Subcutaneous adipose tissue (tissue), 4 donors: Measurements from ENCODE around the gene ZNF286A. TPM values are rescaled to one million over a fixed set of nuclear protein-coding genes. Genes with fewer than 3 reads are reported as not detected.

Experiments used
- small RNA-seq: library from RNA; depleted of rRNA; stranded (forward); fragments of <200 nt; gene quantifications from one replicate; pipeline ENCODE3, GENCODE V24; 2016
- total RNA-seq, 4 donors: library from RNA; depleted of rRNA; stranded (reverse); fragments of >200 nt; gene quantifications; one replicate each; pipeline ENCODE4 v1.1.0, GENCODE V29; 2016
- TF ChIP-seq, protein P1 (sequence below): fragments of 450-650 bp; IDR thresholded peaks from one replicate; pipeline ENCODE4 v1.5.1; 2016; ENCODE audit warnings: low read depth, mild to moderate bottlenecking, control low read depth, antibody characterized with exemption, moderate library complexity

The ZNF286A gene
- total RNA-seq, 4 donors from 2014 or later, result 6.4 to 16.0 (median 12.2) TPM

DNA sequence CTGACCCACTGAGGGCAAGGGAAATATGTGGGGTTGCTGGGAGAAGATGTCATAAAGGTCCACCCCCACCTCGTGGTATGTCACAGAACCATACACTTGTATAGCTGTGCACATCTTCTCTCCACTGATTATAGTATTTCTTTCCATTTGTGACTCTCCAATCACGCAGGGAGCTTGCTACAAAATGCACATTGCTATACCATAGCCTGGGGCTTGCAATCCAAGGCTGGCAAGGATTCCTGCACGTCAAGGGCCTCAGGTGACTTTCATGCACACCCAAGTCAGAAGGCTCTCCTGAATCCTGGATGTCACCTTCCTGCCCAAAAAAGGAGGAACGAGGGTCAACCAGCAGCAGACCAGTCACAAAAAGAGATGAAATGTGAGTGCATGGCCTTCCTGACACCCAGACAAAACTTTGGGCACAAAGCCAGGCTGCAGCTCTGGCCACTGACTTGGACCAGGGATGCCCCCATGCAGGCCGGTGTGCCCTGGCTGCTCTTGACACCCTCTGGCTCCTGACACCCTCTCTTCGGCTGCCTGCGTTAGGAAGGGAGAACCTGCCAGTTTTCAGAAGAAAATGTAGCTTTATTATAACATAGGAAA is 44.6 kb downstream of the ZNF286A start:
- TF ChIP-seq, protein P1, sequence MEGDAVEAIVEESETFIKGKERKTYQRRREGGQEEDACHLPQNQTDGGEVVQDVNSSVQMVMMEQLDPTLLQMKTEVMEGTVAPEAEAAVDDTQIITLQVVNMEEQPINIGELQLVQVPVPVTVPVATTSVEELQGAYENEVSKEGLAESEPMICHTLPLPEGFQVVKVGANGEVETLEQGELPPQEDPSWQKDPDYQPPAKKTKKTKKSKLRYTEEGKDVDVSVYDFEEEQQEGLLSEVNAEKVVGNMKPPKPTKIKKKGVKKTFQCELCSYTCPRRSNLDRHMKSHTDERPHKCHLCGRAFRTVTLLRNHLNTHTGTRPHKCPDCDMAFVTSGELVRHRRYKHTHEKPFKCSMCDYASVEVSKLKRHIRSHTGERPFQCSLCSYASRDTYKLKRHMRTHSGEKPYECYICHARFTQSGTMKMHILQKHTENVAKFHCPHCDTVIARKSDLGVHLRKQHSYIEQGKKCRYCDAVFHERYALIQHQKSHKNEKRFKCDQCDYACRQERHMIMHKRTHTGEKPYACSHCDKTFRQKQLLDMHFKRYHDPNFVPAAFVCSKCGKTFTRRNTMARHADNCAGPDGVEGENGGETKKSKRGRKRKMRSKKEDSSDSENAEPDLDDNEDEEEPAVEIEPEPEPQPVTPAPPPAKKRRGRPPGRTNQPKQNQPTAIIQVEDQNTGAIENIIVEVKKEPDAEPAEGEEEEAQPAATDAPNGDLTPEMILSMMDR, result no peak

DNA sequence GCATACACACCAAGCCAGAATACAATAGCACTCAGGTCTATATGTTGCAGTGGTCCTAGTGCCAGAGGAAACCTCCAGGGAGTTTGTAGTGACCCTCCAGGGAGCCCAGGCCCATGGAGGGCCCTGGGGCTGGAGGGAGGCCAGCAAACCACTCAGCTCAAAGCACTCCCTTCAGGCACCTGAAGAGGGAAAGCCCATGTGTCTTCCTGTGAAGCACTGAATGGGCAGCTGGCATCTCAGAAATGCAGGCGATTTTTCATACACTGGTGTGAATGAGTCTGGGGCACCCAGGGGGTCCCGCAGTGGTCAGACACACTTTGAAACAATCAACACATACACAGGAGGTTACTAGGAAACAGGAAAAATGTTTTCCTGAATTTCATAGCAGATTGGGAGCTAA is 45.3 kb downstream of the ZNF286A start:
- TF ChIP-seq, protein P1, result no peak

Small RNAs within 50 kb of the gene (small RNA-seq; reads per million reads assigned to genes)
- gene ZNF29P, result not detected

Other genes with a start within 250 kb of the ZNF286A start
- 1 to 10 TPM; 1.8 to 8.7 (median 7.0) TPM for gene CDRT4, start 232.1 kb upstream of the ZNF286A start, total RNA-seq
- 10 to 100 TPM in 3 of 4 donors, 1 to 10 TPM in 1; 8.3 to 20.2 (median 14.3) TPM for gene TVP23C, start 136.3 kb upstream of the ZNF286A start, total RNA-seq
- gene FBXW10B, start 80.0 kb upstream of the ZNF286A start, total RNA-seq, result 1 to 10 TPM in 2 of 4 donors, under 1 TPM in 2; 0.34 to 3.0 (median 1.5) TPM
- gene TRIM16, start 15.4 kb upstream of the ZNF286A start, total RNA-seq, result 10 to 100 TPM; 11.0 to 26.8 (median 18.2) TPM
- 1 to 10 TPM in 1 of 4 donors, not detected in 3; 1.5 TPM for gene TBC1D26, start 32.5 kb downstream of the ZNF286A start, total RNA-seq
- gene ADORA2B, start 245.4 kb downstream of the ZNF286A start, total RNA-seq, result 10 to 100 TPM in 1 of 4 donors, 1 to 10 TPM in 2, not detected in 1; 1.1 to 11.4 (median 1.3) TPM